ENCODE data around the gene WWP2.
"Not testable (repeated sequence)": the region's sequence is repeated elsewhere in the genome, so short reads cannot be mapped to it uniquely, and the experiment has no call there.

WWP2 gene

DNA sequence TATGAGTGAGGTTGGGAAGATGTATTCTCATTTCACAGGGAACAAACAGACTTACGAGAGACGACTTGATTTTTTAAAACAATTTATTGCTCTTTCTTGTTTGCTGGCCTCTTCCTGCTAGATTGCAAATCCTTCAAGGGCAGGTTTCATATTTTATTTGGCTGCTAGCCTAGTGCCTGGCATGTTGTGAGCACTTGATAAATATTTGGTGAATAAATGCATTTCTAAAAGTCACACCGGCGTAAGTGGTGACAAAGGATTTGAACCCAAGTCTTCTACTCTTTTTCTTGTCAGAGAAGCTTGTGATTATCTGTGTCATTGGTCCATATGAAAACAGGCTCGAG, 1.4 kb downstream of the WWP2 start:
- Mint-ChIP-seq H3K27me3 (ENCODE audit: low read depth) (no peaks in the 10 kb centered on the region), H3K4me3 (peak overlapping the region; percentile 94), H3K27ac (peak overlapping the region; percentile 78), H3K9me3 (no peaks in the 10 kb centered on the region), H3K36me3 (ENCODE audit: low read depth) (peaks cover 7% of the 10 kb centered on the region), H3K4me1 (ENCODE audit: low read depth) (peaks cover 26% of the 10 kb centered on the region)

DNA sequence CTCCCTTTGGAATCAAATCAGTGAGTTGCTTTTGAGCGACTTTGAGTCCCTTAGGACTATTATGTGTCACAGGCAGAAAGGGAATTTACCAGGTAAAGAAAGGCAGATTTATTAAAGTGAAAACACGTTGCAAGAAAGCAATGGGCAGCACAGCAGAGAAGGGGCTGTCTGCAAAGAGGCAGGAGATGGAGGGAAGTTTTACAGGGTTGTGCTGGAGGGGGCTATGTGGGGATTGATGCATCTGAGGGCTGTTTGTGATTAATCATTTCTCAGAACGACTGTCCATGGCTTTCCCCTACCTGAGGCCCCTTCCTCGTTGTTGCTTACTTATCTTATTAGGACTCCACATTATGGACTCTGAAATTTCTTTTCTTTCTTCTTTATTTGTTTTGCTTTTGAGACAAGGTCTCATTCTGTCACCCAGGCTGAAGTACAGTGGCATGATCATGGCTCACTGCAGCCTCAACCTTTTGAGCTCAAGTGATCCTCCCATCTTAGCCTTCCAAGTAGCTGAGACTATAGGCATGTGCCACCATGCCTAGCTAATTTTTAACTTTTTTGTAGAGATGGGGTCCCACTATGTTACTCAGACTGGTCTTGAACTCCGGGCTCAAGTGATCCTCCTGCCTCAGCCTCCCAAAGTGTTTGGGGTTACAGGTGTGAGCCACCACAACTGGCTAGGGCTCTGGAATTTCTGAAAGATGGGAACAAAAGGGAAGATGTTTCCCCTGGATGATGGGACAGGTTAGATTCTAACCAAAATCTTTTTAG, 5.5 kb downstream of the WWP2 start:
- peaks cover 5% of the 10 kb centered on the region for H3K36me3 Mint-ChIP-seq (ENCODE audit: low read depth)
- H3K4me1 Mint-ChIP-seq (ENCODE audit: low read depth) = peaks cover 23% of the 10 kb centered on the region
- H3K27ac Mint-ChIP-seq = no peak overlapping the region
- H3K27me3 Mint-ChIP-seq (ENCODE audit: low read depth) = no peaks in the 10 kb centered on the region
- H3K9me3 Mint-ChIP-seq = no peaks in the 10 kb centered on the region
- H3K4me3 Mint-ChIP-seq = no peak overlapping the region

DNA sequence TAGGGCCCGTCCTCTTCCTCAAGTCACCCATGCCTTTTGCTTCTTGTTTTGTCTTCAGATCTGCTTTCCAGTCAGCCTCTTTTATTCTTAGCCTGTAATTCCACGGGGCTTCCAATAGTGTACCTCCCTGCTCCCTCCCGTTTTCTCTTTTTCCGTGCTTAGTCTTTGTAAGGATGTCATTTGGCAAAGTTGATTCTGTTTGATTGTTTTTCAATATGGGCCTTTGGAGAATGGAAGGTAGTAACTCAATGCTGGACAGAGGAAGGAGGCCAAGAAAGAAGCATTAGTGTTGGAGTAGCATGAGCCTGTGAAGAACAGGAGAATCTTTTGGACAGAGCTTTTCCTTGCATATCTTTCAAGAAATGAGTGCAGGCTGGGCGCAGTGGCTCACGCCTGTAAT, 6.5 kb downstream of the WWP2 start:
- no peak overlapping the region for H3K27ac Mint-ChIP-seq
- H3K4me1 Mint-ChIP-seq (ENCODE audit: low read depth) = peaks cover 21% of the 10 kb centered on the region
- H3K9me3 Mint-ChIP-seq = no peaks in the 10 kb centered on the region
- peaks cover 5% of the 10 kb centered on the region for H3K36me3 Mint-ChIP-seq (ENCODE audit: low read depth)
- no peak overlapping the region for H3K4me3 Mint-ChIP-seq
- H3K27me3 Mint-ChIP-seq (ENCODE audit: low read depth) = no peaks in the 10 kb centered on the region

DNA sequence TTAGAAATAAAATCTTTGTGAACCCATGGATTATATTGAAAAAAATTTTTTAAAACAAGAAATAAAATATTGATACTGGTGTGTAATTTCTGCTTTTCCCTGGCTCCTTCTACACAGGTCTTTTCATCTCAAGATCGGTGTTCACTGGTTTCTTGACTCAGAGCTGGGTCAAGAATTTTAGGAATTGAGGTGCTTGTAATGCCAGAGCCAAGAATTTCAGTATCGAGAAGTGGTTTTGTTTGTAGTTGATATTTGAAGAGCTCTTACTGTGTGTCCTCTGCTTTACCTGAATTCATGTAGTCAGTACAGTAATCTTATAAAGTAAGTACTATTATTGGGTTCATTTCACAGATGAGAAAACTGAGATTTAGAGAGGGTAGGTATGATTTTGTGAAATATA, 7.3 kb downstream of the WWP2 start:
- H3K9me3 Mint-ChIP-seq = no peaks in the 10 kb centered on the region
- no peak overlapping the region for H3K27ac Mint-ChIP-seq
- H3K4me1 Mint-ChIP-seq (ENCODE audit: low read depth) = peaks cover 20% of the 10 kb centered on the region
- no peaks in the 10 kb centered on the region for H3K27me3 Mint-ChIP-seq (ENCODE audit: low read depth)
- no peak overlapping the region for H3K4me3 Mint-ChIP-seq
- H3K36me3 Mint-ChIP-seq (ENCODE audit: low read depth) = peaks cover 7% of the 10 kb centered on the region

DNA sequence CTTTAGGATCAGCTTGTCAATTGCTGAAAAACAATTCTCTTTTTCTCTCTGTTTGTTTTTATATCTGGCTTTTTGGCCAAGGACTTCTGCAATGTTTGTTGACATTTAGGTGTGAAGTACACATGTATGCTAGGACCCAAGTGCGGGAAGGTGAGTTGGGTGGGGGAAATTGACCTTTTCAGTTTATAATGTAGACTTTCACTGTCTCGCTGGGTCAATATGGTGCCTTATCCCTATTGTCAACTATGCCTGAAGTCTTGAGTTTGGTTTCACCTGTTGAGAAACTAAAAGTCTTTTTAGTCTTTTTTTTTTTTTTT, 9.5 kb downstream of the WWP2 start:
- no peak overlapping the region for H3K4me3 Mint-ChIP-seq
- no peaks in the 10 kb centered on the region for H3K27me3 Mint-ChIP-seq (ENCODE audit: low read depth)
- peaks cover 22% of the 10 kb centered on the region for H3K36me3 Mint-ChIP-seq (ENCODE audit: low read depth)

DNA sequence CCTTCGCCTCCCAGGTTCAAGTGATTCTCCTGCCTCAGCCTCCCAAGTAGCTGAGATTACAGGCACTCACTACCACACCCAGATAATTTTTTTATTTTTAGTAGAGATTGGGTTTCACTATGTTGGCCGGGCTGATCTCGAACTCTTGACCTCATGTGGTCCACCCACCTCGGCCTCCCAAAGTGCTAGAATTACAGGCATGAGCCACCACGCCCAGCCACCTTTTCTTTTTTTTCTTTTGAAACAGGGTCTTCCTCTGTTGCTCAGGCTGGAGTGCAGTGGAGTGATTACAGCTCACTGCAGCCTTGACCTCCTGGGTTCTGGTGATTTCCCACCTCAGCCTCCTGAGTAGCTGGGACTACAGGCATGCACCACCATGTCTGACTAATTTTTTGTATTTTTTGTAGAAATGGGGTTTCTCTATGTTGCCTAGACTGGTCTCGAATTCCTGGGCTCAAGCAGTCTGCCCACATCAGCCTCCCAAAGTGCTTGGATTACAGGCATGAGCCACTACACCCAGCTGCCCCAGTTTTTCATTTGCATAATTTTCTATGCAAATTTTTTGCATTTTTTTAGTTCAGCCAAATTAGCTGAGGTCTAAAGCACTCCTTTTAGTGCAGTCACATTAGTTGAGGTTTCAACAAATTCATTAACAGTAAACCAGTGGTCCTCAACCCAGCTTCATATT, 11.3 kb downstream of the WWP2 start:
- Mint-ChIP-seq H3K9me3 (peaks cover 11% of the 10 kb centered on the region), H3K4me1 (ENCODE audit: low read depth) (peaks cover 22% of the 10 kb centered on the region), H3K27me3 (ENCODE audit: low read depth) (no peaks in the 10 kb centered on the region), H3K4me3 (no peak overlapping the region), H3K27ac (no peak overlapping the region), H3K36me3 (ENCODE audit: low read depth) (peaks cover 19% of the 10 kb centered on the region)

More for the DNA sequence above, 9.5 kb downstream of the WWP2 start:
- Mint-ChIP-seq H3K9me3 (peaks cover 11% of the 10 kb centered on the region), H3K27ac (no peak overlapping the region), H3K4me1 (ENCODE audit: low read depth) (peaks cover 25% of the 10 kb centered on the region)

DNA sequence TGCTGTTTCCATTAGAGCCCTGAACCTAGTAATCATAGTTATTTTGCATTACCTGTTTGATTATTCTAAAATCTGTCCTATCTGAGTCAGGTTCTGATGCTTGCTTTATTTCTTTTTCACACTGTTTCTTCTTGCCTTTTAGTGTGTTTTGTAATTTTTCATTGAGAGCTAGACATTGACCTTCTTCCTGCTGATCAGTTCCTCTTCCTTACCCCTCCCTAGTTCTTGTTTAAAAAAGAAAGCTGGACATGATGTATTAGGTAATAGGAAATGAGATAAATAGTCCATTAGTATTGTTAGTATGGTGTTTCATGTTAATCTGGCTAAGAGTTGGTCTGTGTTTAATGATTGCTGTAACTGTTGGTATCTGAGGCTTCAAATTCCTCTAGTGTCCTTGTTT, 13.4 kb downstream of the WWP2 start:
- peaks cover 22% of the 10 kb centered on the region for H3K4me1 Mint-ChIP-seq (ENCODE audit: low read depth)

DNA sequence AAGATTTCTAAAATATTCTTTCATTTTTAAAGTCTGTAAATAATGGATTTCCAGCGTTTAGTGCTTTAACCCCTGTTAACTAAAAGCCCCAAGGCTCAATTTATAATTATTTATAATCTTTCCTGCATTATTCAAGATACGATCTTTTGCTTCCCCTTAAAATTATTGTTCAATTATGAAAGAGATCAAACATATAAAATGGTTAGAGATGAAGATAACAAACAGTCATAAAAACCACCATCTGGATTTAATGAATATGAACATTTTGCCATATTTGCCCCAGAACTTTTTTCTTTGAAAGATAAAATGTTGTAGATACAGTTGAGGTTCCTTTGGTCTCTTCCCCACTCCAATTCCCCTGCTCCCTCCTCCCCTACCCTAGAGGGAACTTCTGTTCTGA, 17.6 kb downstream of the WWP2 start:
- H3K36me3 Mint-ChIP-seq (ENCODE audit: low read depth) = peaks cover 27% of the 10 kb centered on the region
- H3K27me3 Mint-ChIP-seq (ENCODE audit: low read depth) = no peaks in the 10 kb centered on the region
- peaks cover 11% of the 10 kb centered on the region for H3K9me3 Mint-ChIP-seq
- H3K4me1 Mint-ChIP-seq (ENCODE audit: low read depth) = peaks cover 10% of the 10 kb centered on the region
- H3K4me3 Mint-ChIP-seq = no peak overlapping the region
- H3K27ac Mint-ChIP-seq = no peak overlapping the region

More for the DNA sequence above, 13.4 kb downstream of the WWP2 start:
- no peak overlapping the region for H3K4me3 Mint-ChIP-seq
- H3K9me3 Mint-ChIP-seq = peaks cover 11% of the 10 kb centered on the region
- no peaks in the 10 kb centered on the region for H3K27me3 Mint-ChIP-seq (ENCODE audit: low read depth)
- H3K27ac Mint-ChIP-seq = no peak overlapping the region
- H3K36me3 Mint-ChIP-seq (ENCODE audit: low read depth) = peaks cover 23% of the 10 kb centered on the region

DNA sequence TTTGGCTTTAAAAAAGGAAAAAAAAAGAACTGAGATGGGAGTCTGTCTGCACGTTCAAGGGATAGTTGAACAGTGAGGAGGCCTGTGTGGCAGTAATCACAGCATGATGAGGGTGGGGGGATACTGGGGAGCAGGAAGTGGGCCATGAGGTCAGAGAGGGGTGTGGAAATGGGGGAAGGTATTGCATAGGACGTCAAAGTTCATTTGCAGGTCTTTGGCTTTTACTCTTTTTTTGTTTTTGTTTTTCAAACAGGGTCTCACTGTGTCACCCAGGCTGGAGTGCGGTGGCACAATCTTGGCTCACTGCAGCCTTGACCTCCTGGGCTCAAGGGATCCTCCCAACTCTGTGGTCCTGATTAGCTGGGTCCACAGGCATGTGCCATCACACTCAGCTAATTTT, 19.0 kb downstream of the WWP2 start:
- H3K27me3 Mint-ChIP-seq (ENCODE audit: low read depth) = no peaks in the 10 kb centered on the region
- H3K27ac Mint-ChIP-seq = peak overlapping the region; percentile 68
- H3K36me3 Mint-ChIP-seq (ENCODE audit: low read depth) = peaks cover 20% of the 10 kb centered on the region
- no peak overlapping the region for H3K4me3 Mint-ChIP-seq
- H3K9me3 Mint-ChIP-seq = peaks cover 1% of the 10 kb centered on the region
- peaks cover 1% of the 10 kb centered on the region for H3K4me1 Mint-ChIP-seq (ENCODE audit: low read depth)

DNA sequence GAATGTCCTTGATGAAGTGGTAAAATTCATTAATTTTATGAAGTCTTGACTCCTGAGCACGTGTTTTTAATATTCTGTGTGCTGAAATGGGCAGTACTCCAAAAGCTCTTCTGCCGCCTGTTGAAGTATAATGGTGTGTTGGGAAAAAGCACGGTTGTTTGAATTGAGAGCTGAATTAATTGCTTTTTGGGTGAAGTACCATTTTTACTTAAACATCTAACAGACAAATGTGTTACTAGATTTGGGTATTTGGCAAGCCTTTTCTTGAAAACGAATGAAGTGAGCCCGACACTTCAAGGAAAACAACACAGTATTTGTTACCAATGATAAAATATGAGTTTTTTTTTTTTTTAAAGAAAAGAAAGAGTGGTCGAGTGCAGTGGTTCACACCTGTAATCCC, 22.5 kb downstream of the WWP2 start:
- H3K4me1 Mint-ChIP-seq (ENCODE audit: low read depth) = peaks cover 1% of the 10 kb centered on the region
- H3K27ac Mint-ChIP-seq = no peak overlapping the region
- H3K36me3 Mint-ChIP-seq (ENCODE audit: low read depth) = peaks cover 22% of the 10 kb centered on the region

DNA sequence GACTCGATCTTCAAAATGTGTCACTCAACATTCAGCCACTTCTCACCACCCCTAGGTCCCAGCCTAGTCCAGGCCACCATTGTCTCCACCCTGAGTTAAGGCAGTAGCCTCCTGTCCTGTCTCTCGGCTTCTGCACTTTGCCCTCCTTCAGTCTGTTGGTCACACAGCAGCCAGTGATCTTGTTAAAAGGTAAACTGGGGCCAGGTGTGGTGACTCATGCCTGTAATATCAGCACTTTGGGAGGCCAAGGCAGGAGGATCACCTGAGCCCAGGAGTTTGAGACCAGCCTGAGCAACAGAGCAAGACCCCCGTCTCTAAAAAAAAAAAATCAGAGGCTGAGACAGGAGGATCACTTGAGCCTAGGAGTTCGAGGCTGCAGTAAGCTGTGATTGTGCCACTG, 25.8 kb downstream of the WWP2 start:
- Mint-ChIP-seq H3K27me3 (ENCODE audit: low read depth) (no peaks in the 10 kb centered on the region), H3K27ac (no peak overlapping the region), H3K4me3 (no peak overlapping the region), H3K4me1 (ENCODE audit: low read depth) (no peaks in the 10 kb centered on the region), H3K9me3 (no peaks in the 10 kb centered on the region), H3K36me3 (ENCODE audit: low read depth) (peaks cover 17% of the 10 kb centered on the region)

More for the DNA sequence above, 22.5 kb downstream of the WWP2 start:
- no peaks in the 10 kb centered on the region for H3K9me3 Mint-ChIP-seq
- no peaks in the 10 kb centered on the region for H3K27me3 Mint-ChIP-seq (ENCODE audit: low read depth)
- no peak overlapping the region for H3K4me3 Mint-ChIP-seq

DNA sequence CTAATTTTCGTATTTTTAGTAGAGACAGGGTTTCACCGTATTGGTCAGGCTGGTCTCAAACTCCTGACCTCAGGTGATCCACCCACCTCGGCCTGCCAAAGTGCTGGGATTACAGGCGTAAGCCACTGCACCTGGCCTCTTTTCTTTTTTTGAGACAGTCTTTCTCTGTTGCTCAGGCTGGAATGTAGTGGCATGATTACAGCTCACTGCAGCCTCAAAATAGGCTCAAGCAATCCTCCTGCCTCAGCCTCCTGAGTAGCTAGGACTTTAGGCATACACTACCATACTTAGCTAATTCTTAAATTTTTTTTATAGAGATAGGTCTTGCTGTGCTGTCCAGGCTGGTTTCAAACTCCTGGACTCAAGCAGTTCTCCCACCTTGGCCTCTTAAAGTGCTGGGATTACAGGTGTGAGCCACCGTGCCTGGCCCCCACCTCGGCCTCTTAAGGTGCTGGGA, 29.3 kb downstream of the WWP2 start:
- H3K27me3 Mint-ChIP-seq (ENCODE audit: low read depth); H3K27ac Mint-ChIP-seq; H3K36me3 Mint-ChIP-seq (ENCODE audit: low read depth); H3K9me3 Mint-ChIP-seq; H3K4me1 Mint-ChIP-seq (ENCODE audit: low read depth); H3K4me3 Mint-ChIP-seq: not testable (repeated sequence)

DNA sequence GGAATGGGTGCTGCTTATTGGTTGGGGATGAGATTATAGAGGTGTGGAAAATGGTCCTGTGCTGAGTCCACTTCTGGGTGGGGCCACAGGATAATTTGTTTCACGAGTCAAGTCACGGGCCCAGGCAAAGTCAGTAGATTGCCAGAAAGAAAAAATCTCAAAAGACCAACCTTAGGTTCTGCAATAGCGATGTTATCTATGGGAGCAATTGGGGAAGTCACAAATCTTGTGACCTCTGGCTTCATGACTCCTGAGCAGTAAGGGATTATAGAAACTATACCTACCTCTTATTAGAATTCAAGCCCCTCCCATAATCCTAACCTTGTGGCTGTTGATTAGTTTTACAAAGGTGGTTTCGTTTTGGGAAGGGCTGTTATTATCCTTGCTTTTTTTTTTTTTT, 31.4 kb downstream of the WWP2 start:
- no peak overlapping the region for H3K4me3 Mint-ChIP-seq
- no peaks in the 10 kb centered on the region for H3K4me1 Mint-ChIP-seq (ENCODE audit: low read depth)
- H3K27me3 Mint-ChIP-seq (ENCODE audit: low read depth) = no peaks in the 10 kb centered on the region
- no peaks in the 10 kb centered on the region for H3K9me3 Mint-ChIP-seq
- no peak overlapping the region for H3K27ac Mint-ChIP-seq
- peaks cover 8% of the 10 kb centered on the region for H3K36me3 Mint-ChIP-seq (ENCODE audit: low read depth)

DNA sequence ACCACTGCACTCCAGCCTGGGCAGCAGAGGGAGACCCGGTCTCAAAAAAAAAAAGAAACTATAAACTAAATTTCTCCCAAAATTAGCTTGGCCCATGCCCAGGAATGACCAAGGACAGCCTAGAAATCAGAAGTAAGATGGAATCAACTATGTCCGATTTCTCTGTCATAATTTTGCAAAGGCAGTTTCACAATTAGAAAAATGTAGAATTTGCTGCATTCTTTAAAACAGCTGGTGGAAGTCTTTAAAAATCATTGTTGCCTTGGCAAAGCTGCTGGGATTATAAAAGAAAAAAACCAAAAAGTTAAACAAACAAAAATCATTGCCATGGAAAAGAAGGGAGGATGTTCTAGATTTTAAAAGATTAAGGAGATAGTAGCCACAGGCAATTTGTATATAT, 32.4 kb downstream of the WWP2 start:
- Mint-ChIP-seq H3K27ac (no peak overlapping the region), H3K27me3 (ENCODE audit: low read depth) (no peaks in the 10 kb centered on the region), H3K36me3 (ENCODE audit: low read depth) (peaks cover 9% of the 10 kb centered on the region), H3K9me3 (no peaks in the 10 kb centered on the region), H3K4me3 (no peak overlapping the region), H3K4me1 (ENCODE audit: low read depth) (no peaks in the 10 kb centered on the region)

DNA sequence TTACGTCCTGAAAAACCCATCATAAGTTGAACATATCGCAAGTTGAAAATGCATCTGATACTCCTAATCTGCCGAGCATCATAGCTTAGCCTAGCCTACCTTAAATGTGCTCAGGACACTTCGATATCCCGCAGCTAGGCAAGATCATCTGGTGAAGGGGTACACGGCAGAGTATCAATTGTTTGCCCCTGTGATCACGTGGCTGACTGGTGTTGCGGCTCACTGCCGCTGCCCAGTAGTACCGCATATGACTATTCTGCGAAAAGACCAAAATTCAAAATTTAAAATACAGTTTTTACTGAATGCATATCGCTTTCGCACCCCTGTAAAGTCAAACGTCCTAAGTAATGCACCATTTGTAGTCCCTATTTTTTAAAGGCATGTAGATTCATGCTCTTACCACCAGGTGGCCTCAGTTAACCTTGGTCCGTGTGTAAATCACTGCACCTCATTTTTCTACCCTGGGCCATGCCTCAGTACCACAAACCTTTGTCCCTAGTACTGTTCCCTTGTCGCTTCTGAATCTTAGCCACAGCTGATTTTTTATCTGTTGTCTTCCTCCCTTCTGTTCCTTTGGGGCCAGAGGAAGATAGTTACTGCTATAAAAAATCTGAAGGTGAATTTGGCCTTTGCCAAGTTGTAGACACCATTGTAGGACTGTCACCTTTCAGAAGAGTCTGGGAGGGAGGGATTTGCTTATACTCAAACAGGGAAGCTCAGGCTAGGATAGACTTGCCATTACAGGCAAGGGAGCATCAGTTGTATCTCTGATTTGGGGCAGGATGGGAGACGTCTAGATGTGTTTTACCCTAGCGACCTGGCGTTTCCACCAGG, 34.4 kb downstream of the WWP2 start:
- Mint-ChIP-seq H3K27me3 (ENCODE audit: low read depth) (no peaks in the 10 kb centered on the region), H3K9me3 (no peaks in the 10 kb centered on the region), H3K36me3 (ENCODE audit: low read depth) (peaks cover 11% of the 10 kb centered on the region), H3K27ac (no peak overlapping the region), H3K4me1 (ENCODE audit: low read depth) (no peaks in the 10 kb centered on the region), H3K4me3 (no peak overlapping the region)
